ENCODE measurements around the gene WDR27.
"Not testable (repeated sequence)": the region's sequence is repeated elsewhere in the genome, so short reads cannot be mapped to it uniquely, and the experiment has no call there.

The WDR27 gene

GRCh38 chr6:169503422-169504152 lies 198.2 kb downstream of the WDR27 start:
- DNase-seq = no peak

- DNase-seq = no peak
These were observed 199.4 kb downstream of the WDR27 start for GRCh38 chr6:169502445-169502844.

GRCh38 chr6:169501777-169502313 lies 200.0 kb downstream of the WDR27 start:
- no peak for DNase-seq

- DNase-seq = no peak
These were observed 200.7 kb downstream of the WDR27 start for GRCh38 chr6:169501128-169501527.

- no peak for DNase-seq
These were observed 201.1 kb downstream of the WDR27 start for GRCh38 chr6:169500688-169501087.

- DNase-seq = no peak
These were observed 202.0 kb downstream of the WDR27 start for GRCh38 chr6:169499848-169500247.

- DNase-seq = no peak
These were observed 202.8 kb downstream of the WDR27 start for GRCh38 chr6:169498916-169499513.

- no peak for DNase-seq
These were observed 206.2 kb downstream of the WDR27 start for GRCh38 chr6:169495601-169496000.

GRCh38 chr6:169494038-169494437 lies 207.8 kb downstream of the WDR27 start:
- DNase-seq = no peak

- no peak for DNase-seq
These were observed 210.3 kb downstream of the WDR27 start for GRCh38 chr6:169491482-169491881.

GRCh38 chr6:169490830-169491229 lies 211.0 kb downstream of the WDR27 start:
- DNase-seq = no peak

GRCh38 chr6:169490246-169490641 lies 211.6 kb downstream of the WDR27 start:
- no peak for DNase-seq

- no peak for DNase-seq
These were observed 212.1 kb downstream of the WDR27 start for GRCh38 chr6:169489563-169490245.

- no peak for DNase-seq
These were observed 214.0 kb downstream of the WDR27 start for GRCh38 chr6:169487579-169488436.

GRCh38 chr6:169479783-169480495 lies 221.9 kb downstream of the WDR27 start:
- DNase-seq = no peak

GRCh38 chr6:169474362-169474761 lies 227.5 kb downstream of the WDR27 start:
- DNase-seq = no peak

- no peak for DNase-seq
These were observed 228.2 kb downstream of the WDR27 start for GRCh38 chr6:169473663-169474062.

- no peak for DNase-seq
These were observed 228.9 kb downstream of the WDR27 start for GRCh38 chr6:169472786-169473416.

- no peak for DNase-seq
These were observed 231.0 kb downstream of the WDR27 start for GRCh38 chr6:169470790-169471189.

- DNase-seq = no peak
These were observed 232.8 kb downstream of the WDR27 start for GRCh38 chr6:169469028-169469427.

- not testable (repeated sequence) for DNase-seq
These were observed 234.1 kb downstream of the WDR27 start for GRCh38 chr6:169467755-169468154.

GRCh38 chr6:169466256-169466655 lies 235.6 kb downstream of the WDR27 start:
- DNase-seq = not testable (repeated sequence)

Measured in DMS 273 treated with DMSO at 0.1 percent for 48 hours (cell line).